Ascending aorta (tissue), 2 donors: ENCODE data around the gene STH. TPM values are rescaled to one million over a fixed set of nuclear protein-coding genes. Genes with fewer than 3 reads are reported as not detected.

Experiments
- DNase-seq, 2 donors: peaks; one replicate each; pipeline ENCODE4 v3.0.0-alpha.2; 2019; ENCODE audit warnings: low spot score in 2 of 2
- H3K27ac ChIP-seq, 2 donors: fragments of 200-600 bp; sonication (generic); one replicate each; pipeline ENCODE4 v1.5.1; 2016 to 2017; ENCODE audit warnings: mild to moderate bottlenecking in 1 of 2
- H3K27me3 ChIP-seq: fragments of 200-600 bp; sonication (generic); one replicate; pipeline ENCODE4 v1.5.1; 2017
- H3K36me3 ChIP-seq, 2 donors: fragments of 200-600 bp; sonication (generic); one replicate each; pipeline ENCODE4 v1.5.1; 2016
- H3K4me1 ChIP-seq, 2 donors: fragments of 200-600 bp; sonication (generic); one replicate each; pipeline ENCODE4 v1.5.1; 2016 to 2017; ENCODE audit warnings: mild to moderate bottlenecking in 1 of 2
- H3K4me3 ChIP-seq, 2 donors: fragments of 200-600 bp; sonication (generic); one replicate each; pipeline ENCODE4 v1.5.1; 2016 to 2017; ENCODE audit warnings: mild to moderate bottlenecking in 1 of 2
- H3K9me3 ChIP-seq, 2 donors: fragments of 200-600 bp; sonication (generic); one replicate each; pipeline ENCODE4 v1.5.1; 2016
- intact Hi-C: fragments of 100-400 bp; cut with DNase I; formaldehyde crosslinking; loops from one replicate; pipeline ENCODE4 v1.15.1; 2023
- total RNA-seq: library from RNA; depleted of rRNA; stranded (reverse); fragments of >200 nt; gene quantifications from one replicate; pipeline ENCODE4 v1.1.0, GENCODE V29; 2016
- TF ChIP-seq, protein P1 (sequence below), 3 experiments: fragments of 200-600 bp in 2 of 3; fragments of 450-650 bp in 1 of 3; sonication (generic) in 2 of 3; IDR thresholded peaks; one replicate each; pipeline ENCODE4 v1.5.1; 2016 to 2019; ENCODE audit warnings: antibody characterized with exemption in 3 of 3, mild to moderate bottlenecking in 1 of 3, moderate library complexity in 1 of 3

Gene STH
- total RNA-seq, 1 donor from 2014 or later: not detected

DNA sequence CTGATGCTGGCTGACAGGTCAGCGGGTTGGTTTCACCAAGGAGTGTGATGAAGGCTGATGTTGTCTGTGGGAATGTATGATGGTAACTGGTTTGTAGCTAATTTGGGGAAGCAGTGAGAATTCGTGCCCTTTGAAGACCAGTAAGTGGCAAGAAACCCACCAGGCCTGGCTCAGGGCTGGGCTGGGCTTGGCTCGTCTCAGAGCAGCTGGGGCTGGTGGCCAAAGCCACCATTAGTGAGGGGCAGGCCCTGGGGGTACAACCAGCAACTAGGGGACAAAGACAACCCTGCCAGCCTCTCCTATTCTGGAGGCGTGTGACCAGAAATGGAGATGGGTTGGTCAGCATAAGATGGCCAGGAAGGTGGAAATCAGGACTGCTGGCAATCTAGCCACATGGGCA lies 13.0 kb upstream of the STH start:
- TF ChIP-seq, protein P1, sequence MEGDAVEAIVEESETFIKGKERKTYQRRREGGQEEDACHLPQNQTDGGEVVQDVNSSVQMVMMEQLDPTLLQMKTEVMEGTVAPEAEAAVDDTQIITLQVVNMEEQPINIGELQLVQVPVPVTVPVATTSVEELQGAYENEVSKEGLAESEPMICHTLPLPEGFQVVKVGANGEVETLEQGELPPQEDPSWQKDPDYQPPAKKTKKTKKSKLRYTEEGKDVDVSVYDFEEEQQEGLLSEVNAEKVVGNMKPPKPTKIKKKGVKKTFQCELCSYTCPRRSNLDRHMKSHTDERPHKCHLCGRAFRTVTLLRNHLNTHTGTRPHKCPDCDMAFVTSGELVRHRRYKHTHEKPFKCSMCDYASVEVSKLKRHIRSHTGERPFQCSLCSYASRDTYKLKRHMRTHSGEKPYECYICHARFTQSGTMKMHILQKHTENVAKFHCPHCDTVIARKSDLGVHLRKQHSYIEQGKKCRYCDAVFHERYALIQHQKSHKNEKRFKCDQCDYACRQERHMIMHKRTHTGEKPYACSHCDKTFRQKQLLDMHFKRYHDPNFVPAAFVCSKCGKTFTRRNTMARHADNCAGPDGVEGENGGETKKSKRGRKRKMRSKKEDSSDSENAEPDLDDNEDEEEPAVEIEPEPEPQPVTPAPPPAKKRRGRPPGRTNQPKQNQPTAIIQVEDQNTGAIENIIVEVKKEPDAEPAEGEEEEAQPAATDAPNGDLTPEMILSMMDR (IDR thresholded peaks at IDR 0.05): no peak
- no peaks in the 10 kb centered on the region for H3K36me3 ChIP-seq
- no peak overlapping the region for H3K27ac ChIP-seq
- DNase-seq: no peak
- intact Hi-C loops: no loop called here
- H3K27me3 ChIP-seq: no peaks in the 10 kb centered on the region
- H3K4me1 ChIP-seq: no peaks in the 10 kb centered on the region
- no peak overlapping the region for H3K4me3 ChIP-seq
- no peaks in the 10 kb centered on the region for H3K9me3 ChIP-seq

DNA sequence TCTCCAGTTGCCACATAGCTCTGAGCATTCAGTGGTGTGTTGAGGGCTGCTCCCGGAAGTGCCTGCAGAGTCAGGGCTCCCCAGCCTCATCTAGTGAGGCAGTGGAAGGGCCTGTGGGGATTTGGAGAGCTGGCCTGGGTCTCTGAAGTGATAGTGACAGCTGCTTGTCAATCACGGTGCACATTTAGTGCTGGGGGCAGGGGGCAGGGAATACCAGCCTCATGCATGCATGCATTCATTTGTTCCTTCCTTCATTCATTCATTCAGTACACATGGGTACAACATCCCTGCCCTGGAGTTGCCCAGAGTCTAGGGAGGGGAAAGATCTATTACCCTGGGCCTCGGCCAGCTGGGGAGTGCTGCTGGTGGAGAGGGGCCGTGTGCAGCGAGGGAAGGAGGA lies 11.3 kb upstream of the STH start:
- Histone ChIP-seq H3K9me3 (no peaks in the 10 kb centered on the region), H3K36me3 (no peaks in the 10 kb centered on the region), H3K4me1 (no peaks in the 10 kb centered on the region), H3K4me3 (no peak overlapping the region), H3K27me3 (no peaks in the 10 kb centered on the region), H3K27ac (no peak overlapping the region)
- no peak for DNase-seq
- TF ChIP-seq, protein P1 (IDR thresholded peaks at IDR 0.05): no peak
- intact Hi-C loops: no loop called here

DNA sequence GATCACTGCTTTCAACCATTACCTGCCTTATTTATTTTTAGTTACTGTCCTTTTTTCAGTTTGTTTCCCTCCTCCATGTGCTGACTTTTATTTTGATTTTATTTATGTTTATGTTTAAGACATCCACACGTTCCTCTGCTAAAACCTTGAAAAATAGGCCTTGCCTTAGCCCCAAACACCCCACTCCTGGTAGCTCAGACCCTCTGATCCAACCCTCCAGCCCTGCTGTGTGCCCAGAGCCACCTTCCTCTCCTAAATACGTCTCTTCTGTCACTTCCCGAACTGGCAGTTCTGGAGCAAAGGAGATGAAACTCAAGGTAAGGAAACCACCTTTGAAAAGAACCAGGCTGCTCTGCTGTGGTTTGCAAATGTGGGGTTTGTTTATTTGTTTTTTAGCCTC lies 9.3 kb upstream of the STH start:
- DNase-seq: no peak

DNA sequence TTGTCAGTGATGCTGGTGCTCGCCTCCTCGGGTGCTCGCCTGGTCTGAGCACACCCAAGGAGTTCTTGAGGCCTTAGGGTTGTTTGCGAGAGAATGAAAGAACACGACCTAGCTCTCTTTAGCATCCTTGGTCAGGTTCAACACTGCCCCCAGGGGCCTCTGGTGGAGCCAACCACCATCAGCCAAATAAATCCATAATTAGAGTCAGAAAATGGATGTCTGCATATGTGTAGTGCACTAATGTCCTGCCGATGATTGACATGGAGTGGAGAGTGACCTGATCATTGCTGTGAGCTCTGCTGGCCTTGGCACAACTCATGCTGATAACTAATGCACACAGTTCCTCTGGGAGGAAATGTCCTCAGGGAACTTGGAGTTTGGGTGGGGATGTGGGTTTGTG lies 8.2 kb upstream of the STH start:
- Histone ChIP-seq H3K4me3 (no peak overlapping the region), H3K27ac (no peak overlapping the region), H3K4me1 (no peaks in the 10 kb centered on the region), H3K36me3 (no peaks in the 10 kb centered on the region), H3K27me3 (no peaks in the 10 kb centered on the region), H3K9me3 (no peaks in the 10 kb centered on the region)
- DNase-seq: no peak
- TF ChIP-seq, protein P1 (IDR thresholded peaks at IDR 0.05): no peak
- intact Hi-C loops: no loop called here

More for the DNA sequence above, 9.3 kb upstream of the STH start:
- TF ChIP-seq, protein P1 (IDR thresholded peaks at IDR 0.05): no peak
- Histone ChIP-seq H3K36me3 (no peaks in the 10 kb centered on the region), H3K27ac (no peak overlapping the region), H3K4me3 (no peak overlapping the region), H3K9me3 (no peaks in the 10 kb centered on the region), H3K4me1 (no peaks in the 10 kb centered on the region), H3K27me3 (no peaks in the 10 kb centered on the region)
- intact Hi-C loops: no loop called here

DNA sequence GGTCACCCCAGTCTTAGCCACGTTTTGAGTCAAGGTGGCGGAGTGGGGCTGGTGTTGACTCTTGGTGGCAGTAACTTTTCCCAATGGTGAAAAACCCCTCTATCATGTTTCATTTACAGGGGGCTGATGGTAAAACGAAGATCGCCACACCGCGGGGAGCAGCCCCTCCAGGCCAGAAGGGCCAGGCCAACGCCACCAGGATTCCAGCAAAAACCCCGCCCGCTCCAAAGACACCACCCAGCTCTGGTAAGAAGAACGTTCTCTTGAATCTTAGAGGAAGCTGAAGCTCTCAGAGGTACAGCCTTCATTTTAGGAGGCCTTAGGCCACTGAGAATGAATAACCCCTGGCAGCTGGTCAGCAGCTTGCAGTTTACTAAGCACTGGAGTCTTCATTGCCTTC lies 7.7 kb upstream of the STH start:
- no peak for DNase-seq
- TF ChIP-seq, protein P1 (IDR thresholded peaks at IDR 0.05): no peak
- H3K4me3 ChIP-seq: no peak overlapping the region
- no peak overlapping the region for H3K27ac ChIP-seq
- no peaks in the 10 kb centered on the region for H3K9me3 ChIP-seq
- no peaks in the 10 kb centered on the region for H3K36me3 ChIP-seq
- H3K27me3 ChIP-seq: no peaks in the 10 kb centered on the region
- intact Hi-C loops: no loop called here
- H3K4me1 ChIP-seq: no peaks in the 10 kb centered on the region

DNA sequence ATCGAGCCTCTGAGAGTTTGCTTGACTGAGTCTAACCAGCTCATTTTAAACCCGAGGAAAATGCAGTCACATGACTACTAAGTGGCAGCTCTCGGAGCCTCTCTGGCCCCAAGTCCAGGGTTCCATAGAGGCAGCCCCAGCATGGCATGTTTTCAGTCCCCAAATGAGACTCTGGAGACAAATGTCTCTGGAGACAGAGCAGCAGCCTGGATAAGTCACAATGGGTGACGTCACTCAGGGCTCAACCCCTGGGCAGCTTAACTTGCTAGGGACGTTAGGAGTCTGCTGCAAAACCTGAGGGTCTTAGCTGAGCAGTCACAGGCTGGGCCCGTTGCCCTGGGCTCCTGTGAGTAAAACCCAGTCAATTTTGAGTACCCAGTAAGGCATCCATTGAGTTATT lies 6.9 kb upstream of the STH start:
- no peak for DNase-seq
- Histone ChIP-seq H3K4me1 (no peaks in the 10 kb centered on the region), H3K9me3 (no peaks in the 10 kb centered on the region), H3K36me3 (no peaks in the 10 kb centered on the region), H3K27ac (no peak overlapping the region), H3K27me3 (no peaks in the 10 kb centered on the region), H3K4me3 (no peak overlapping the region)
- TF ChIP-seq, protein P1 (IDR thresholded peaks at IDR 0.05): no peak
- intact Hi-C loops: no loop called here
